CD4-positive, alpha-beta T cell treated with Interleukin-1 beta for 1 hour (primary cell): ENCODE results near the gene PPP1R3D.
"Not testable (repeated sequence)": the region's sequence is repeated elsewhere in the genome, so short reads cannot be mapped to it uniquely, and the experiment has no call there.

Experiments
- DNase-seq, 2 donors: peaks; one replicate each; pipeline ENCODE4 v3.0.0-alpha.2; 2020 to 2022

PPP1R3D gene, protein sequence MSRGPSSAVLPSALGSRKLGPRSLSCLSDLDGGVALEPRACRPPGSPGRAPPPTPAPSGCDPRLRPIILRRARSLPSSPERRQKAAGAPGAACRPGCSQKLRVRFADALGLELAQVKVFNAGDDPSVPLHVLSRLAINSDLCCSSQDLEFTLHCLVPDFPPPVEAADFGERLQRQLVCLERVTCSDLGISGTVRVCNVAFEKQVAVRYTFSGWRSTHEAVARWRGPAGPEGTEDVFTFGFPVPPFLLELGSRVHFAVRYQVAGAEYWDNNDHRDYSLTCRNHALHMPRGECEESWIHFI

DNA sequence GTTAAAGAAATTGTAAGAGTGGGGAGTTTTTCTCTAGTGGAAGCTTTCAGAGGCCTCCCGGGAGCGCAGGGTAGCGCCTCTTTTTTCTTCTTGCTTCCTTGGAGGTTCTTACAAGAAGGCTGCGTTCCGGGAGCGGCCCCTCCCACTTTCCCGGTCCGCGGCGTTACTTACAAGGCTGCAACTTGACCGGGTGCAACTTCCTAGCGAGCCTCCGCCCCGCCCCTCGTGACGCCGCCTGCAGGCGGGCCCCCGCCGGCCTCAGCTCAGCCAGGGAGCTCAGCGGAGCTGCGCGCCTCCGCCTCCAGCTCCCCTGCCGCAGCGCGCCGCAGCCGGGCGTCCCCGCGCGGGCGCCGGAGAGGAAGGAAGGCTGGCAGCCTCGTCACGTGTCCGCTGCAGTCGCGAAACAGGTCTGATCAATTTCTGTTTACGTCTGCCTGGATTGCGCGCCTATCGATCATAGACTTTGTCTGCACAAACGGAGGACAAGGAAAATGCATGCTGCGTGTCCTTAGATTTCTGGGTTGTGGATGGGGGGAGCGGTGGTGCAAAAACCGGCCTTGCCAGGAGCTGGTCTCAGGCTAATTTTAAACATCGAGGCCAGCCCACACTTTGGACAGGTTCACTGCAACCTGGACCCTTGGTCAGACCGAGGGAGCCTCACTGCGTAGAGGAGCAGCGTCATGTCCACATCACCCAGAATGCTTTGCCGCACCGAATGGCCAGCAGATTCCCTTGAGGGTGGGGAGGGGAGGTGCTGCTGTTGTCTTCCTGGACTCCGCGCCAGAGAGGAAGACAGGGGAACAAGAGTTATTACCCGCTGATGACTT lies at the start of gene PPP1R3D, which contains the start of gene FAM217B:
TSS of gene PPP1R3D (minus strand) at position 177 of the 827 bp plus-strand sequence. CDS start 374 bp downstream, outside the sequence.
TSS of gene FAM217B (plus strand) at position 261 of the 827 bp plus-strand sequence. CDS start 3,555 bp downstream, outside the sequence.
- peak; percentile 87 to 89 for DNase-seq

DNA sequence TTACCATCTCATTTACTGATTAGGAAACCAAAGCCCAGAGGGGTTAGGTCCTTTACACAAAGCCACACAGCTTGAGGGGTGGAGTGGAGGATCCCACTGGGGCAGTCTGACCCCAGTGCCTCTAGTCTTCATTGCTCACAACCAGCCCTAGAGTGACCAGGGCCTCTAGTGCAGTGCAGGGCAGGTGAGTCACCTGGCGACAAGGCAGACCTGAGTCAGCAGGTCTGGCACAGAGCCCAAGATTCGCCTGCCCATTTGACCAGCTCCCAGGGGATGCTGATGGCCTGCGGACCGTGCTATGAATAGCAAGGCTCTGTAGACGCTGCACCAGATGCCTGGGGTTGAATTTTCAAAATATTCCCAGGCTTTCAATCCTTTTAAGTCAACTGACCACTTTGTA lies 48.0 kb upstream of the PPP1R3D start:
- no peak for DNase-seq

DNA sequence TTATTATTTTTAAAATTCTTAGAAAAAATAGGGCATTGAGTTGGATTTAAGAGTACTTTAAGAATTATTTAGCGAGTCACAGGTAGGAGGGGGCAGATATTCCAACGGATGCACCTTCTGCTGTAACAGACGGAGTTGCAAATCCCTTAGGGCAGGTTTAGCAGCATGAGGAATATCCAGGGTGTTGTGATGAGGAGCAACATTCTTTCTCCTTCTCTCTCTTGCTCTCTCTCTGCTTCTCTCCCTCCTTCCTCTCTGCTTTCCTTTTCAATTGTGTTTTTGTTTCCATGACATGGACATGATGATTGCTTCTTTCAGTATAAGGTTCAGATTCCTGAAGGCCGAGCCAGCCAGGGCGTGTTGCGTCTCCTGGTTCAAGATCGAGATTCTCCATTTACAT lies 47.0 kb upstream of the PPP1R3D start:
- DNase-seq, result no peak

DNA sequence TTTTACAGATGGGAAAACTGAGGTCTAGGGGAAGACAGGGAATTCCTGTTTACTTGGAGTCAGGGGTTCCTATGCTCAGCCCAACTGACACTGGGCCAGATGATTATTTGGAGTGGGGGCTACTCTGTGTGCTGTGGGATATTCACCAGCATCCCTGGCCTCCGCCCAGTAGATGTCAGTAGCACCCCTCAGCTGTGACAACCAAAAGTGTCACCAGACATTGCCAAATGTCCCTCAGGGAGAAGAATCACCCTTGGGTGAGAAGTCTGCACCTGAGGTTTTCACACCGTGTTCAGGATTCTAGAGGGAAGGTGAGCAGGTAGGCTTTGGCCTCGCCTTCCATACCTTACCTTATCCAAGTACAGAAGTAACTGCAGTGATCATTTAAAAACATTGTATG lies 45.8 kb upstream of the PPP1R3D start:
- DNase-seq, result no peak

DNA sequence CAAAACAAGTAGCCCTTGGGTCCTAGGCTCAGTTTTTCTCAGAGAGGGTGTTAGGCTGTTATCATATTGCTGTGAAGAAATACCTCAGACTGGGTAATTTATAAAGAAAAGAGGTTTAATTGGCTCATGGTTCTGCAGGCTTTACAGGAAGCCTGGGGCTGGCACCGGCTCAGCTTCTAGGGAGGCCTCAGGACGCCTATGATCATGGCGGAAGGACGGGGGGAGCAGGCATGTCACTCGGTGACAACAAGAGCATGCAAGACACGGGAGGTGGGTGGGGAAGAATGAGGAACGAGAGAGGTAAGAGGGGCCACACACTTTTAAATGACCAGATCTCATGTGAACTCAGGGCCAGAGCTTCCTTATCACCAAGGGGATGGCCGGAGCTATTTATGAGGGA lies 45.1 kb upstream of the PPP1R3D start:
- DNase-seq, result no peak

- no peak for DNase-seq
Observed at GRCh38 chr20:59984541-59984940, 44.4 kb upstream of the PPP1R3D start.

- DNase-seq, result no peak
Observed at GRCh38 chr20:59983076-59983475, 43.0 kb upstream of the PPP1R3D start.

GRCh38 chr20:59977086-59977485 lies 37.0 kb upstream of the PPP1R3D start:
- no peak for DNase-seq

GRCh38 chr20:59976156-59976782 lies 36.2 kb upstream of the PPP1R3D start:
- no peak for DNase-seq

- no peak for DNase-seq
Observed at GRCh38 chr20:59972037-59972801, 32.1 kb upstream of the PPP1R3D start.

DNA sequence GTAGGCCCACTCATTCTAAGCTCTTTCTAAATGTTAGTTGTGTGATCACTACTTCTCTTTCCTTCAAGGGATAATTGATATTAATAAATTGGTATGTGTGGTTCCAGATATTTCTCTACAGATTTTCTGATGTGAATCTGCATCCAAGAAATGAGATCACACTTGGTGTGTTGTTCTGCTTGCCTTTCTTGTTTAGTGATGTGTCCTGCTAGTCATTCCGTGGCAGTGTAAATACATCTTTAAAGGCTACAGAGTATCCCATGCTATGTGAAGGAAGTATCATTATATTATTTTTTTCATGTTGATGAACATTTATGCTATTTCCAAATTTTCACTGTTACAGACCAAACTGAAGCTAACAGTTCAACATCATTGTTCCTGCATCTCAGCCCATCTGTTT lies 31.3 kb upstream of the PPP1R3D start:
- DNase-seq, result no peak

- no peak for DNase-seq
Observed at GRCh38 chr20:59966428-59966827, 26.3 kb upstream of the PPP1R3D start.

DNA sequence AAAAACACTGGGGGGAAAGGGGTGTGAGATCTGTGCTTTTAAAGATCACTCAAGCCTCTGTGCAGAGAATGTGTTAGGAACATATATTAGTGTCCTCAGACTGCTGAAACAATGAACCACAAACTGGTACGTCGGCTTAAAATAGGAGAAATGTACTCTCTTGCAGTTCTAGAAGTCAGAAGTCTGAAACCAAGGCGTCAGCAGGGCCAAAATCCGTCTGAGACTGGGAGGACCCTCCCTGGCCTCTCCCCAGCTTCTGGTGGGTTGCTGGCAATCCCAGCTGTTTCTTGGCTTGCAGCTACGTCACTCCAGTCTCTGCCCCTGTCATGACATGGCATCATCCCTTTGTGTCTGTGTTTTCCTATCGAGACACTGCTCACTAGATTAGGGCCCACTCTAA lies 22.1 kb upstream of the PPP1R3D start:
- DNase-seq, result no peak

- DNase-seq, result no peak
Observed at GRCh38 chr20:59961423-59961822, 21.3 kb upstream of the PPP1R3D start.

DNA sequence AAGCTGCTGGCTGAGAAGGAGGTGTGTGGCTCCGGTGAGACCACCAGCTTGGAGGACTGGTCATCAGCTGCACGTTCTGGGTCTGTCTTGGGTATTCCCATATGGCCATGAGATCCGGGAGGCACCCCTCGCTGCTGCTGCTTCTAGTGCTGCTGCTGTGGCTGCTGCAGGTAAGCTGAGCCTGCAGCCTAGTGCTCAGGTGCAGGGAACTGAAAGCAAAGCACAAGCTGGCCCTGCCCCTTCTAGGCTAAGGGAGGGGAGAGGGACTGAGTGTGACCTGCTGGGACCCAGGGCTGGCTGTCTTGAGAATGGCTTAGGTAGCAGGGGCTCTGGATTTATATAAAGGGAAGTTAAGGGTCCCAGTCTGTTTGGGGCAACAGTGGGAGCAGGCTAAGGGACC lies 18.5 kb upstream of the PPP1R3D start:
- DNase-seq, result no peak

DNA sequence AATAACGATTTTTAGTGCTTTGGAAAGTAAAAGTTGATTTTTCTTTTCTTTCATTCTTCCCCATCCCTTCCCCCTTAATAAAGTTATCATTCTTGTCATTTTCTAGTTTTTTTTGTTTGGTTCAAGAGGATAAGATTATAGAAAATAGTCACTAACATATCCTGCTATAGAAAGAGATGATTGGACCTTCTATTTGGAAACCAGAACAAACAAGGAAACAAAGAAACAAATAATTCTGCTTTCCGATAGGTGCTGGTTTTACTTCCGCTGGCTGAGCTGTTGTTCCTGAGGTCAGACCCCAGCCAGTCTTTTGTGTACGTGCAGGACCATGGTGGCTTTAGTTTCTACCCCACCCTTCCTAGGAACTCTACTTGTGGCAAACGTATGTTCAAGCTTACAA lies 18.0 kb upstream of the PPP1R3D start, which contains the start of gene CDH26:
TSS of gene CDH26 (plus strand) at position 301 of the 400 bp plus-strand sequence. CDS start 304 bp downstream, outside the sequence.
- no peak for DNase-seq

- not testable (repeated sequence) for DNase-seq
Observed at GRCh38 chr20:59957568-59957967, 17.5 kb upstream of the PPP1R3D start.

DNA sequence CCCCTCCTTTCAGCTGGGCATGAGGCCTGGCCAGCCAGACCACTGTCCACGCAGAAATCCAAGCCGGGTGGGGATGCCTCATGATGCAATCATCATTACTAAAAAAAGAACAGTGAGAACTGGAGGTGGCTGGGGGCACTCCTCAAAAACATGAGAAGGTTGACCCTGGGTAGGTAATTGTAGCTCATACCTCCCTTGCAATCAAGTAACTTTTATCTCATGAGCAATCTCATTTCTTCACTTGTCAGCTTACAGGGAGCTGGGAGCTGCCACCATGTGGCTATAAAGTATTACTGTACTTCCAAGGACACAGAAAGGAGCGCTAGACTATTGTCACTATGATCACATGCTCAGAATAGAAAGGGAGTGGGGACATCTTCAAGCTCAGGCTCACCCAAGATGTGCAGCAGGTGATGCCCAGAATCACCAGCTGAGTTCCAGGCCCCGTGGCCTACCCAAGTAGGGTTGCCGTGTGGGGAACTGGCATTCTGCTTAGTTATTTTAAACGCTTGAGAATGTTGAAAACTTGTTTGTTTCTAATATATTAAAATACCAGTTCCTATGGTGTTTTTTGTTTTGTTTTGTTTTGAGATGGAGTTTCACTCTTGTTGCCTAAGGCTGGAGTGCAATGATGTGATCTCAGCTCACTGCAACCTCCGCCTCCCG lies 15.2 kb upstream of the PPP1R3D start:
- no peak for DNase-seq

DNA sequence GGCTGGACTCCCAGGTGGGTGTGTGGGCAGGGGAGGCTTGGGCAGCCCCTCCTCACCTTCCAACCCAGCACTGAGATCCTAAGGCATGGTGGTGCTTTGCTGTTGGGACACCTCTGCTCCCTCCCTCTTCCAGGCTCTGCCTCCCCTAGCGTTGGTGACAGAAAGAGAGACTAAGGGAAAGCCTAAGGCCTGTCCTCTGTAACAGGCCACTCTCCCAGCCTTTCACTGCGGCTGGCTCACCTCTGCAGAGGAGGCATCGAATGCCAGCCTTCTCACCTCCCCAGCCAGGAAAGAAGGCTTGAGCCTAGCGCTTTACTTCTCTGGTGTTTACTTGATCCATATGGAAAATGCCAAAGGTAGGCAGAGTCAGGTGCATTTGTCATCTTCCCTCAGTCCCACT lies 14.6 kb upstream of the PPP1R3D start:
- no peak for DNase-seq

GRCh38 chr20:59949911-59950310 lies 9.8 kb upstream of the PPP1R3D start:
- no peak for DNase-seq

DNA sequence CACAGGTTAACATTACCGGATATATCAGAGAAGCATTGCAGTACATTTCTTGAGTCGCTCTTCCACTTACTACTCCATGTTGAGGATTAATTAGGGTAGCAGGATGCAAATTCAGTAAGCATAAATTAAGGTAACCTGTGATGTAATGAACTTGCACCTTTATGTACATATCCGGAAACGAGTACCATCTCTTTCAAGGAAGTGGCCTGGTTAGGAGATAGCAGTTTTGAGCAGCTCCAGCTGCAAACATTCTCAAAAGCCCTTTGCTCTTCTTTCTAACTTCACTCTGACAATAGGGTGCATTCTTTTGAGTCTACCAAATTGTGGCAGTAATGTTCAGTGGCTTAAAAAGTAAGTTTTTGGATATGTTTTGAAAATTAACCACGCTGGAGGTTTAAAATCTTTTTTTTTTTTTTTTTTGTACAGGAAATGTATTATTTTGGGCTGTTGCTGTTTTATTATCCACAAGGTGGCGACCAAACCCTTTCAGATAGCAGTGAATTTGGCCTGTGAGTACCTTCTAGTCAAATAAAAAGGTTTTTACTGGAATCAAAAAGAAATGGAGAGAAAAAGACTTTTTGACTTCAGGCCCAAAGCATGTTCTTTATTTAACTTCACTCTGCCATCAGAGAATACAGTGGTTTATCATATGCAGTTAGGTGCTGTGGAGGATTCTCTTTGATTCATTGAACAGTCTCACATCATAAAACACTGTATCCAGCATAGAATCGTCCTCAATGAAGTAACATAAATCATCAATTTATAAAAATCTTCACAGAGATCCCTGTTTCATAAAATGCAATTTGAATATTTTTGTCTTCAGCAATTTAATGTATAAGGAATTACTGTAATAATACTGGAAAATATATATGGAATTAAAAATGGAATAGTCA lies 9.0 kb upstream of the PPP1R3D start:
- peak; percentile 40 to 74 for DNase-seq
